Measurements from ENCODE around the gene NXPH1.

DNA sequence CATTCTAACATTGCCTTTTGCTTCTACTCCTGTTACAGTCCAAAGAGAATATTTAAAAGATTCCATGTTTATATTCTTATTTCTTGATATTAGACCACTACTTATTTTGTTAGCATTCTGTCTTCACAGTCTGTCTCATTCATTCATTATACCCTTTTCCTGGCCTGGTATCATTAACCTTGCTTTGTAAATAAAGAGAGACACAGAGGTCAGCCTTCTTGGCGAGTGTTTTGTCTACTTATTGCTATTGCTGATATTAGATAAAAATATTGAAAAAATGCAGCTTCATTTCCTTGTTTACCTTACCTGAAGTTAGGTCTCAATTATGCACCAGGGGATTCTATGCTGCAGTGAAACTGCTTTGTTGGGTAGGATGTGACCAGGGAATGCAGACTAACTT, 179.2 kb downstream of the NXPH1 start:
- no peak for TF ChIP-seq POLR2A (IDR thresholded peaks at IDR 0.05; ENCODE audit: low read length)
- no peak for TF ChIP-seq GATA1 (IDR thresholded peaks at IDR 0.05; ENCODE audit: low read depth, low read length)

All from erythroblast (primary cell).